Stromal cell of bone marrow (primary cell): ENCODE results near the gene CA5A.
"Not testable (repeated sequence)": the region's sequence is repeated elsewhere in the genome, so short reads cannot be mapped to it uniquely, and the experiment has no call there.

Experiments used
- DNase-seq: peaks from one replicate; pipeline ENCODE4 v3.0.0-alpha.2; 2012; ENCODE audit warnings: low read depth

CA5A gene

DNA sequence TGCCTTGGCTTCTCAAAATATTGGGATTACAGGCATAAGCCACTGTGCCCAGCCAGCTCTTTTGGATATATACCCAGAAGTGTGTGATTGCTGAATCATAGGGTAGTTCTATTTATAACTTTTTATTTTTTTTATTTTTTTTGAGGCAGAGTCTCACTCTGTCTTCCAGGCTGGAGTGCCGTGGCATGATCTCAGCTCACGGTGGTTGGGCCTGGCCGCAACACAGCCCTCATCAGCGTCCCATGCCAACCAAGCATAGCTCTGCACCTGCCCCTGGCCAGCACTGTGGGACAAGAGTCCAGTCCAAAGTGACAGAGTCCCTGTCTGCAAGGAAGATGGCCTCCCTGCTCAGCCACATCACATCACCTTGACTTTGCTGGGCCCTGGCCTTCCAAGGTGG lies 42.3 kb downstream of the CA5A start:
- not testable (repeated sequence) for DNase-seq

DNA sequence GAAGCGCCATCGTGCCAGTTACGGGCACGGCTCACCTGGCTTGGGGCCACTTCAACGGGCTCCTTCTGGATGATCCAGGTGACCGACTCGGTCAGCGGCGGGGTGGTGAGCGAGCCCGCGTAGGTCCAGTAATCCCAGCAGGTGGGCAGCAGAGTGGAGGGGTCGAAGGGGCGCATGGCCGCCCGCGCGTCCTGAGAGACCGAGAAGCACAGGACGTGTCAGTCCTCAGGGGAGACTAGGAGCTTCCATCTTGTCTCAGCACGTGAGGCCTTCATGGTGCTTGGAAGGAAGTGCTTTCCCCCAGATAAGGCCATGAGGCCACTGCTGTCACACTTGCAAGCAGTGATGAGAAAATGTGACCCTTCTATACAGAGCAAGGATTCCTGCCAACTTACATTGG lies 44.6 kb downstream of the CA5A start:
- no peak for DNase-seq

DNA sequence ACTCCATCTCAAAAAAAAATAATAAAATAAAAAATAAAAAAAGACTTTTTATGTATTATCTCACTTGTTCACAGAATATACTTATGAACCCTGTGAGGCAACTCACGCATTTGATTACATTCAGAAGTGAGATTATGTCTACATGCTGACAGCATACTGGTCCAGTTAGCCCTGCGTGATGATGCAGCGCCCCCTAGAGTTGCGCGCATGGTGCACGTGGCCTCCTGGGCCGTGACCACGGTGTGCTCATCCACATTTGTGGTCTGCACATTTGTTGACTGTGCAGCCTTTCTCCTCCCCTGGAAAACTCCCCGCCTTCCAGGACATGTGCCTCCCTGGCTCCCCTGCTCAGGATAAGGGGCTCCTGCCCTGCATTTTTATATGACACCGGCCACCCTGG lies 46.6 kb downstream of the CA5A start:
- DNase-seq, result not testable (repeated sequence)

- DNase-seq, result not testable (repeated sequence)
Measured at GRCh38 chr16:87888346-87888745, 48.0 kb downstream of the CA5A start.

GRCh38 chr16:87887931-87888330 lies 48.4 kb downstream of the CA5A start:
- DNase-seq, result not testable (repeated sequence)

DNA sequence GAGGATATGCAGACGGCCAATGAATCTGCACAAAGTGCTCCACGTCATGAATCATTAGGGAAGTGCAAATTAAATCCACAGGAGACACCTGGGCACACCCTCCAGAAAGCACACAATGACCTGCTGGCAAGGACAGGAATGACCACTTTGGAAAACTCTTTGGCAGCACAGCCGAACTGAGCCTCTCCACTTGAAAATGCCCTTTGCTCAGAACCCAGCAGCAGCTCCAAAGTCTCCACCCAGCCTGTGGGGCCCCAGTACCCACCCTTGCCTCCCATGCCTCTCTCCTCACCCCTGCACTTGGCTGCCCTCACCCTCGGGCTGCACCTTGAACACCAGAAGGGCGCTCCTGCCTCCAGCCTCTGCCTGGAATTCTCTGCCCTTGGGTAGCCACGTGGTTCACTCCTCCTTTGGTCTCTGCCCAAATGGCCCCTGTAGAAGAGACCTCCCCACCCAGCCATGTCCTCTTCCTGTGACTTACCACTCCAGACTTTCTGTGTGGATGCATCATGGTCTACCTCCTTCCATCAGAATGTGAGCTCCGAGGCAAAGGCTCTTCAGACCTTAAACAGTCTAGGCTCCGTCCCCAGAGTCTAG lies 50.9 kb downstream of the CA5A start:
- DNase-seq, result not testable (repeated sequence)

DNA sequence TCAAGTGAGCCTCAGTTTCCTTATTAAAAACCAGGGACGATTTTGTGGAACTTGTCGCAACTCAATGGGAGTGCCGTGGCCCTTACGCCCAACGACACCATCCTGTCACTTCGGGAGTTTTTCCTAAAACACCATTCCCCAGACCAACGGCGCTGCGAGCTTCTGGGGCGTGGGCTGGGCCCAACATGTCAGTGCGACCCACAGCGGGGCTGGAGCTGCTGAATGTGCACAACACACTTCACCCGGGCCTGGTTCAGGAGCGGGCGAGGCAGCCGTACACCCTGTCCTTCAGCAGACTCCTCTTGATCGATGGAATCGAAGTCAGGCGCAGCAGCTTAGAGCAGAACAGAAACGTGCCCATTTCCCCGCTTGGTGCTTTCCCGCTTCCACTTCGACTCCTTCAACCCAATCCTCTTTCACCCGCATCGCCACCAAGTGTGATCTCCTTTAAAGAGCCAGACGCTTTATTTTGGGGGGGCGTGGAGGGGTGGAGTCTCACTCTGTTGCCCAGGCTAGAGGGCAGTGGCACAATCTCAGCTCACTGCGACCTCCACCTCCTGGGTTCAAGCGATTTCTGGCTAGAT lies 53.8 kb downstream of the CA5A start:
- DNase-seq, result no peak

DNA sequence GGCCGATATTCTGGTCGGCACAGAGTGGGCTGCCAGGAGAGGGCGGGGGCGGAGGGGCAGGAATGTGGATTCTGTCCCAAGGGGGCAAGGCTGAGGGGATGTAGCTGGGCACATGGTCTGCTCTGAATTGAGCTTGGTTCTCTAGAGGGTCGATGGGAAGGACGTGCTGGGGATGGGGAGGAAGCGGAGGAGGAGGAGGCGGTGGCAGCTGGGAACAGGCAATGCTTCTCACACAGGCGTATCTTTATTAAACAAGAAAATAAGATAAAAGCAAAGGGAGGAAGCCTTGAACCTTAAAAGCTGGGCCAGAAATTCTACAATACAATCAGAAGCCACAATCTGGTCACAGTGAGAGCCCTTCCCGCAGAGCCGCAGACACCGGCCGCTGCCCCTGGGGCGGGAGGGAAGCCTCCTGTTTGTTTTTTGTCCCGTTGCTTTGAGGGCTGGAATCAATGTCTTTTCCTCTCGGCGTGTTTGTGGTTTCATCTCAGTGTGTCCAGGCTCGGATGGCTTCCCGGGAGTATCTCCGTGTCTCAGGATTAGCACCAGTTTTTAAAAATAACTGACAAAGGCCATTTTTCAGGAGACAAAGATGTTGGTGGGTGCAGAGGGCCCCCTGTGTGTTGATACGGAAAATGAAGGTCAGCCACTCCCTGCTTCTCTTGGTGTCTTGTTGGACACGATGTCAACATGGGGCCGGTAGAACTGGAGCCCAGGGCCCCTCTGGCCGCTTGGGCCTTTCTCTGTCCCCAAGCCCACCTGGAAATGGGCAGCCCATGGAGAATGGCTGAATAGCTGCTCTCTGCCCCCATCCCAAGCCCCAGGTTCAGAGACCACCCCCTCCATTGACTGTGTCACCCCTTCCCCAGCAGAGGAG lies 54.8 kb downstream of the CA5A start:
- DNase-seq, result no peak

DNA sequence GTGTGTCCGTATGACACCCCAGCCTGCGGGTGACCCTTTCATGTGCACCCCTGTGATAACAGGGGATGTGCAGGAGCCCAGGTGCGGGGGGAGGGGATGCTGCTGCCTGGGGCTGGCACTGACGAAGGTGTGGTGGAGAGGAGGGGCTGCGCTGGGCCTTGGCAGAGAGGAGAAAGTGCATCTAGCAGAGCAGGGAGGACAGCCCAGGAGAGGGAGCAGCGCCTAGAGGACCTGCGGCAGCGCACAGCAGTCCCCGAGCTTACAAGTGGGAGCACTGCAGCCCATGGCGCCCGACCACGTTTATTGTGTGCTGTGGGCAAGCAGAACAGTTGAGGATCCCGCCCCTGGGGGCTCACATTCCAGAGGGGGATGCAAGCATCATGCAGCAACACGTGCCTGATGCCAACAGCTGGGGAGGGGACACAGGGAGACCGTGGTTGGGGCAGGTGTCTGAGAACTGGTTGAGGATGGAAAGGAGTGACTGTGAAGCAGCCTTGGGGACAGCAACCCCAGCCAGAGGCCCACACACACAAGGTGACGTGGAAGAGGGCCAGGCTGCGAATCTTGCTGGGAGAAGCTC lies 56.1 kb downstream of the CA5A start:
- no peak for DNase-seq

DNA sequence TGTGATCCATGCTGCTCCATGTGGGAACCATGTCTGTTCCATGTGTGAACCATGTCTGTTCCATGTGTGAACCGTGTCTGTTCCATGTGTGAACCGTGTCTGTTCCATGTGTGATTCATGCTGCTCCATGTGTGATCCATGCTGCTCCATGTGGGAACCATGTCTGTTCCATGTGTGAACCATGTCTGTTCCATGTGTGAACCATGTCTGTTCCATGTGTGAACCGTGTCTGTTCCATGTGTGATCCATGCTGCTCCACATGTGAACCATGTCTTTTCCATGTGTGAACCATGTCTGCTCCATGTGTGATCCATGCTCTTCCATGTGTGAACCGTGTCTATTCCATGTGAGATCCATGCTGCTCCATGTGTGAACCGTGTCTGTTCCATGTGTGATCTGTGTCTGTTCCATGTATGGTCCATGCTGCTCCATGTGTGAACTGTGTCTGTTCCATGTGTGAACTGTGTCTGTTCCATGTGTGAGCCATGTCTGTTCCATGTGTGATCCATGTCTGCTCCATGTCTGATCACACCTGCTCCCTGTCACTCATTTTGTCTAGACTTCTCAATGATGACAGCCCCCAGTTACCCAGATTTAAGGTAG lies 56.8 kb downstream of the CA5A start:
- DNase-seq, result not testable (repeated sequence)

GRCh38 chr16:87878704-87879103 lies 57.6 kb downstream of the CA5A start:
- no peak for DNase-seq

DNA sequence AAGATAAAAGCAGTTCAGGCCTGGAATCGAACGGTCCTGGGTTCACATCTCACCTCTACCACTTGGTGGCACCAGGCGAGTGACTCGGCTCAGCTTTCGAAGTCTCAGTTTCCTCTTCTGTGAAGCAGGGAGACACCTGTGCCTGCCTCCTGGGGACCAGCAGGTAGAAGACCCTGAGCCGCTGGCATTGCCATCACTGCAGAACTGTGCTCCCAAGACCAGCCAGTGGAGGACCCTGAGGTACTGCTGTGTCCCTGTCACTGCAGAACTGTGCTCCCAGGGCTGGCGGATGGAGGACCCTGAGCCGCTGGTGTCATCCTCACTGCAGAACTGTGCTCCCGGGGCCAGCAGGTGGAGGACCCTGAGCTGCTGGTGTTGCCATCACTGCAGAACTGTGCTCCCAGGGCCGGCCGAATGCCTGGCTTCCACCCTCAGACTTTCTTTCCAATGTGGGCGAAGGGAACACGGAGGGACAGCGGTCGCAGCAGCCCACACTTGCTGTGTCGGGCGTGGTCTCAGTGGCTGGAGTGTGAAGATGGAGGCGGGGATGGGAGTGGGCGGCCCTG lies 58.3 kb downstream of the CA5A start:
- DNase-seq, result no peak

DNA sequence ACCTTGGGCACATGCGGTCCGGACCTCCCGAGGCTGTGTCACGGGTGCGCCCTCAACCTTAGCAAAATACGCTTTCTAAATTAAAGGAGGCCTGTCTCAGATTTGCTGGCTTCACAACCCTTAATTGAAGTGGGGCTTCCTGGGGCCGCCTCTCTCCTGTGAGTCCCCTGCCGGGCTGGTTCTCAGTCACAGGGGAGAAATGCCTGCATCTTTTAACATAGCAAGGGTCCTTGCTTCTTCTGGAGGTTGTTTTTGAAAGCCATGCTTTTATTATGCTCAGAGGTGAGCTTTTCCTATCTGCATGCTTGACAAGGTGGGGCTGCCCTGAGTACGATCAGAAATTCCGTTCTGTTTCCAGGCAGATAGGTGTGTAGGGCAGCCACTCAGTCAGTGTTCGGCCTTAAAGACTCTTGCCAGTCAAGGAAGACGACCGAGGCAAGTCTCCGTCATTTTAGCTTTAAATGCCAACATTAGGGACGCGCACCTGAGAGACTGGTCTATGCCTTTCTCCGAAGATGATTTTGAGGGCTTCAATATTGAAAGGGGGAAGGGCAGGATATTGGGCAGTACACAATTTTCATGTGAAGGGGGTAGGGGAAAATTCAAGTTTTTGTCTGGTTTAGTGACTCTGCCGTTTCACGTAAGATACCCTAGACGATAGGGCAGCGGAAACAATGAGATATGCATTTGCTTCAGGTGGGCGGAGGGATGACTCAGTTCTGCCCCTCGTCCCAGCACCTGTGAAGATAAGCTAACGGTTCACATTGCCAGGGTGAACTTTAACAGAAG lies 61.5 kb downstream of the CA5A start:
- DNase-seq, result no peak

GRCh38 chr16:87870418-87871291 lies 65.7 kb downstream of the CA5A start:
- DNase-seq, result not testable (repeated sequence)

- not testable (repeated sequence) for DNase-seq
Measured at GRCh38 chr16:87869879-87870417, 66.4 kb downstream of the CA5A start.

GRCh38 chr16:87869061-87869878 lies 67.1 kb downstream of the CA5A start, which contains the start of gene SLC7A5:
TSS of gene SLC7A5 (minus strand) at chr16:87869507. CDS start at chr16:87869422, 85 bp downstream.
- DNase-seq, result peak; percentile 38

GRCh38 chr16:87868254-87869029 lies 67.9 kb downstream of the CA5A start:
- DNase-seq, result peak; percentile 90
